ENCODE results near the gene ERP44.
"Not testable (repeated sequence)": the region's sequence is repeated elsewhere in the genome, so short reads cannot be mapped to it uniquely, and the experiment has no call there.

Gene ERP44

GRCh38 chr9:100064872-100065581 lies 33.8 kb downstream of the ERP44 start:
- no peak for TF ChIP-seq CTCF (IDR thresholded peaks at IDR 0.05; ENCODE audit: low read depth, low read length)
- H3K4me3 ChIP-seq (ENCODE audit: low read depth, low read length), result no peak overlapping the region

GRCh38 chr9:100063185-100063584 lies 35.6 kb downstream of the ERP44 start:
- TF ChIP-seq CTCF (IDR thresholded peaks at IDR 0.05; ENCODE audit: low read depth, low read length), result no peak
- H3K4me3 ChIP-seq (ENCODE audit: low read depth, low read length), result no peak overlapping the region

GRCh38 chr9:100062683-100063082 lies 36.1 kb downstream of the ERP44 start:
- not testable (repeated sequence) for H3K4me3 ChIP-seq (ENCODE audit: low read depth, low read length)

GRCh38 chr9:100058699-100059579 lies 39.9 kb downstream of the ERP44 start:
- H3K4me3 ChIP-seq (ENCODE audit: low read depth, low read length), result no peak overlapping the region
- TF ChIP-seq CTCF (IDR thresholded peaks at IDR 0.05; ENCODE audit: low read depth, low read length), result no peak

- no peak overlapping the region for H3K4me3 ChIP-seq (ENCODE audit: low read depth, low read length)
- no peak for TF ChIP-seq CTCF (IDR thresholded peaks at IDR 0.05; ENCODE audit: low read depth, low read length)
Observed at GRCh38 chr9:100057624-100058023, 41.2 kb downstream of the ERP44 start.

- TF ChIP-seq CTCF (IDR thresholded peaks at IDR 0.05; ENCODE audit: low read depth, low read length), result no peak
Observed at GRCh38 chr9:100056561-100056960, 42.2 kb downstream of the ERP44 start.

GRCh38 chr9:100052375-100052774 lies 46.4 kb downstream of the ERP44 start:
- TF ChIP-seq CTCF (IDR thresholded peaks at IDR 0.05; ENCODE audit: low read depth, low read length), result no peak
- no peak overlapping the region for H3K4me3 ChIP-seq (ENCODE audit: low read depth, low read length)

More at GRCh38 chr9:100056561-100056960, 42.2 kb downstream of the ERP44 start:
- no peak overlapping the region for H3K4me3 ChIP-seq (ENCODE audit: low read depth, low read length)
